B cell (primary cell): ENCODE results near the gene AP3D1. TPM values are rescaled to one million over a fixed set of nuclear protein-coding genes. Genes with fewer than 3 reads are reported as not detected.

Experiments
- ATAC-seq: fragments of 200-7000 bp; cut with Tn5 transposase; one replicate; pipeline ENCODE4 v1.10.0; 2021; ENCODE audit warnings: low read depth, mild to moderate bottlenecking, moderate number of reproducible peaks, moderate library complexity
- CTCF ChIA-PET: fragments of 350-600 bp; sonication (Branson Sonifier 250); formaldehyde crosslinking; loops from one replicate; lab custom pipeline; 2021; ENCODE audit warnings: antibody characterized with exemption, inconsistent platforms; lab: Charles Lee
- POLR2A ChIA-PET: fragments of 350-600 bp; sonication (Branson Sonifier 250); formaldehyde crosslinking; loops from one replicate; lab custom pipeline; 2021; ENCODE audit warnings: antibody characterized with exemption; lab: Charles Lee
- DNase-seq: peaks from one replicate; pipeline ENCODE4 v3.0.0; 2013
- H2AFZ ChIP-seq: 2 replicates; pipeline ENCODE4 v1.6.1; 2012; ENCODE audit warnings: mild to moderate bottlenecking, low read depth, low read length; ENCODE audit not compliant: insufficient read depth, poor library complexity, severe bottlenecking
- H3K27ac ChIP-seq, 2 donors: 1 replicate in 1 of 2; 2 replicates in 1 of 2; pipeline ENCODE4 v1.5.1; 2012 to 2013; ENCODE audit warnings: low read length in 2 of 2, mild to moderate bottlenecking in 2 of 2, moderate library complexity in 1 of 2
- H3K27me3 ChIP-seq, 4 experiments: fragments of 200-600 bp in 1 of 4; sonication (generic) in 1 of 4; replicated peaks in 1 of 4; 1 replicate in 2 of 4; 2 replicates in 2 of 4; pipeline versions ENCODE4 v1.6.1 to v1.7.0; 2013 to 2016; ENCODE audit warnings: low read length in 3 of 4, mild to moderate bottlenecking in 2 of 4, mixed read lengths in 1 of 4, moderate library complexity in 1 of 4; ENCODE audit not compliant: insufficient read depth in 4 of 4, control insufficient read depth in 3 of 4; ENCODE audit errors: control extremely low read depth in 1 of 4
- H3K36me3 ChIP-seq, 2 experiments: replicated peaks in 1 of 2; 1 replicate in 1 of 2; 2 replicates in 1 of 2; pipeline versions ENCODE4 v1.6.1 to v1.7.1; 2013; ENCODE audit warnings: low read length in 1 of 2; ENCODE audit not compliant: insufficient read depth in 2 of 2, control insufficient read depth in 1 of 2; ENCODE audit errors: control extremely low read depth in 1 of 2, extremely low read depth in 1 of 2
- H3K4me1 ChIP-seq, 2 donors: fragments of 200-600 bp in 1 of 2; sonication (generic) in 1 of 2; 1 replicate in 1 of 2; 2 replicates in 1 of 2; pipeline versions ENCODE4 v1.5.1 to v1.6.1; 2013 to 2017; ENCODE audit warnings: low read length in 2 of 2; ENCODE audit not compliant: control insufficient read depth in 2 of 2, insufficient read depth in 2 of 2
- H3K4me2 ChIP-seq: replicated peaks from 2 replicates; pipeline ENCODE3; 2012; ENCODE audit warnings: mild to moderate bottlenecking, low read depth, low read length; ENCODE audit not compliant: poor library complexity, severe bottlenecking
- H3K4me3 ChIP-seq, 5 experiments: fragments of 200-600 bp in 1 of 5; sonication (generic) in 1 of 5; 1 replicate in 3 of 5; 2 replicates in 2 of 5; pipeline versions ENCODE4 v1.5.1 to v1.7.0; 2011 to 2016; ENCODE audit warnings: low read length in 4 of 5, mild to moderate bottlenecking in 4 of 5, low read depth in 2 of 5, control low read depth in 1 of 5, moderate library complexity in 1 of 5; ENCODE audit not compliant: insufficient read depth in 1 of 5; ENCODE audit errors: control extremely low read depth in 1 of 5, extremely low read depth in 1 of 5
- H3K79me2 ChIP-seq: fragments of 200-600 bp; sonication (generic); one replicate; pipeline ENCODE4 v1.6.0; 2016; ENCODE audit warnings: low read length; ENCODE audit not compliant: control insufficient read depth, insufficient read depth
- H3K9ac ChIP-seq: fragments of 200-600 bp; sonication (generic); 2 replicates; pipeline ENCODE4 v1.6.1; 2017; ENCODE audit warnings: mild to moderate bottlenecking, low read length, moderate library complexity
- H3K9me3 ChIP-seq, 3 donors: one replicate each; pipeline versions ENCODE4 v1.6.1 to v1.7.1; 2013; ENCODE audit warnings: low read length in 2 of 3; ENCODE audit not compliant: control insufficient read depth in 2 of 3, insufficient read depth in 1 of 3; ENCODE audit errors: control extremely low read depth in 1 of 3
- H4K20me1 ChIP-seq: 2 replicates; pipeline ENCODE4 v1.6.0; 2012; ENCODE audit warnings: mild to moderate bottlenecking, low read length; ENCODE audit not compliant: insufficient read depth, control insufficient read depth, poor library complexity, severe bottlenecking
- H3K27ac Mint-ChIP-seq: one replicate; pipeline ENCODE4 v1.8.0; 2021; ENCODE audit warnings: mixed read lengths
- H3K27me3 Mint-ChIP-seq: one replicate; pipeline ENCODE4 v1.8.0; 2021; ENCODE audit warnings: mixed read lengths
- H3K4me1 Mint-ChIP-seq: one replicate; pipeline ENCODE4 v1.8.0; 2021; ENCODE audit warnings: mixed read lengths
- H3K4me3 Mint-ChIP-seq: one replicate; pipeline ENCODE4 v1.8.0; 2021; ENCODE audit warnings: mixed read lengths
- H3K9me3 Mint-ChIP-seq: one replicate; pipeline ENCODE4 v1.8.0; 2022; ENCODE audit warnings: mixed read lengths; ENCODE audit not compliant: insufficient read depth
- CTCF ChIP-seq: fragments of 200-600 bp; IDR thresholded peaks from one replicate; pipeline ENCODE4 v1.8.0; 2022; ENCODE audit warnings: antibody characterized with exemption, mild to moderate bottlenecking
- EZH2 ChIP-seq: IDR thresholded peaks from 2 replicates; pipeline ENCODE4 v1.6.1; 2012; ENCODE audit warnings: borderline replicate concordance, low read depth, mild to moderate bottlenecking, moderate library complexity, low read length; ENCODE audit not compliant: insufficient read depth, poor library complexity, severe bottlenecking
- whole genome bisulfite sequencing: methylation state at CpG from one replicate; pipeline ENCODE4 v1.1.5; 2013; ENCODE audit warnings: missing lambda C conversion rate; ENCODE audit not compliant: insufficient coverage; 5-methylcytosine and 5-hydroxymethylcytosine counted together
- intact Hi-C: fragments of 100-400 bp; cut with micrococcal nuclease; formaldehyde crosslinking; loops from one replicate; pipeline ENCODE4 v1.10.0; 2022
- polyA plus RNA-seq: library from polyadenylated mRNA; depleted of rRNA; stranded (reverse); fragments of >200 nt; gene quantifications from 2 replicates; pipeline ENCODE4 v1.2.3, GENCODE V29; 2012
- total RNA-seq, 2 donors: library from RNA; stranded (reverse); fragments of 120-200 nt in 1 of 2; gene quantifications; 1 replicate in 1 of 2; 2 replicates in 1 of 2; pipeline versions ENCODE4 v1.2.3 to v1.2.4, GENCODE V29; 2013 to 2022

The AP3D1 gene
- total and polyA plus RNA-seq, 2 donors (not counting 1 experiment from before 2014, with no cell fraction given): 96.4 to 114 TPM

GRCh38 chr19:2140138-2140569 lies 11.2 kb downstream of the AP3D1 start:
- DNase-seq: no peak
- POLR2A ChIA-PET: no interaction called here
- no peak overlapping the region for H3K4me3 Mint-ChIP-seq
- H3K27ac Mint-ChIP-seq: no peak overlapping the region
- H3K27me3 Mint-ChIP-seq: no peaks in the 10 kb centered on the region
- TF ChIP-seq EZH2 (no peak), CTCF (no peak)
- WGBS: 57% methylated on average over 12 of the region's 14 CpGs
- H3K4me1 ChIP-seq: peaks cover 0 to 4% of the 10 kb centered on the region in 2 donors
- H3K4me1 Mint-ChIP-seq: peaks cover 16% of the 10 kb centered on the region
- H3K27me3 ChIP-seq: no peaks in the 10 kb centered on the region
- no peak overlapping the region for H3K4me3 ChIP-seq
- ATAC-seq: no peak
- no peak overlapping the region for H3K4me2 ChIP-seq
- no peak overlapping the region for H2AFZ ChIP-seq
- no peaks in the 10 kb centered on the region for H3K9me3 Mint-ChIP-seq
- peaks cover 99% of the 10 kb centered on the region for H3K79me2 ChIP-seq
- H3K36me3 ChIP-seq: peaks cover 0 to 29% of the 10 kb centered on the region in 2 experiments
- intact Hi-C loops: no loop called here
- H3K9ac ChIP-seq: no peak overlapping the region
- H4K20me1 ChIP-seq: peaks cover 99% of the 10 kb centered on the region
- H3K9me3 ChIP-seq: no peaks in the 10 kb centered on the region
- CTCF ChIA-PET: interaction anchor here (0.7 kb wide), 1 partner anchor 103 kb away, joined by 3 read pairs; no protein-coding TSS in a partner anchor
- no peak overlapping the region for H3K27ac ChIP-seq

GRCh38 chr19:2139385-2140137 lies 11.8 kb downstream of the AP3D1 start:
- H3K4me3 ChIP-seq: no peak overlapping the region
- Mint-ChIP-seq H3K4me1 (peaks cover 12% of the 10 kb centered on the region), H3K27ac (no peak overlapping the region), H3K27me3 (no peaks in the 10 kb centered on the region), H3K4me3 (no peak overlapping the region), H3K9me3 (no peaks in the 10 kb centered on the region)
- intact Hi-C loops: no loop called here
- no peak overlapping the region for H3K27ac ChIP-seq
- ATAC-seq: no peak
- H3K4me1 ChIP-seq: peaks cover 0 to 4% of the 10 kb centered on the region in 2 donors
- no peak for TF ChIP-seq CTCF
- no peak for TF ChIP-seq EZH2
- peaks cover 93% of the 10 kb centered on the region for H4K20me1 ChIP-seq
- H3K9me3 ChIP-seq: no peaks in the 10 kb centered on the region
- H3K9ac ChIP-seq: no peak overlapping the region
- ChIA-PET CTCF (no interaction called here), POLR2A (no interaction called here)
- peaks cover 93% of the 10 kb centered on the region for H3K79me2 ChIP-seq
- 89% methylated on average over 15 of the region's 22 CpGs for WGBS
- no peaks in the 10 kb centered on the region for H3K27me3 ChIP-seq
- DNase-seq: no peak
- H3K4me2 ChIP-seq: no peak overlapping the region
- H3K36me3 ChIP-seq: peaks cover 0 to 29% of the 10 kb centered on the region in 2 experiments
- H2AFZ ChIP-seq: no peak overlapping the region
